ENCODE results near the gene RGS9BP.
"Not testable (repeated sequence)": the region's sequence is repeated elsewhere in the genome, so short reads cannot be mapped to it uniquely, and the experiment has no call there.

RGS9BP gene

DNA sequence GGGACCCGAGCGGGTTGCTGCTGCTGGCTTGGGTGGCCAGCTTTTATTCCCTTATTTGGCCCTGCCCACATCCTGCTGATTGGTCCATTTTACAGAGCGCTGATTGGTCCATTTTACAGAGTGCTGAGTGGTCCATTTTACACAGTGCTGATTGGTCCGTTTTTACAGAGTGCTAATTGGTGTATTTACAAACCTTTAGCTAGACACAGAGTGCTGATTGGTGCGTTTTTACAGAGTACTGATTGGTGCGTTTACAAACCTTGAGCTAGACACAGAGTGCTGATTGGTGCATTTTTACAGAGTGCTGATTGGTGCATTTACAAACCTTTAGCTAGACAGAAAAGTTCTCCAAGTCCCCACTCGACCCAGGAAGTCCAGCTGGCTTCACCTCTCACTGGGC, 24.5 kb downstream of the RGS9BP start:
- DNase-seq: not testable (repeated sequence)

DNA sequence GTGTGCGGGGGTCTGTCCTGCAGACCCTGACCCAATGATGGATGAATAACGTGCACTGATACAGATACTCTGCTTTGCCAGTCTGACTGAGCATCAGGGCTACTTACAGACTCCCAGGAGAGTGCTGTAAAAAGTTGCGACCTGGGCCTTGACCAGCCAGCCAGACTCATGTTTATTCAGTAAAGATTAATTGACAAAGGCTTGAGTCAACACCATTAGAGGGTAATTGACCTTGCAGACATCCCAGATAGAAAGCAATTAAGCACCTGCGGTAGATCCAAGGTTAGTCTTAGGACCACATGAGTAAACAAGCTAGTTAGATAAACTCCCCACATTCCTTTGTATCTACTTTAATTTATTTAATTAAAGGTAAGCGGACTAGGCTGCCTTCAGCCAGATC, 26.4 kb downstream of the RGS9BP start:
- DNase-seq: no peak

DNA sequence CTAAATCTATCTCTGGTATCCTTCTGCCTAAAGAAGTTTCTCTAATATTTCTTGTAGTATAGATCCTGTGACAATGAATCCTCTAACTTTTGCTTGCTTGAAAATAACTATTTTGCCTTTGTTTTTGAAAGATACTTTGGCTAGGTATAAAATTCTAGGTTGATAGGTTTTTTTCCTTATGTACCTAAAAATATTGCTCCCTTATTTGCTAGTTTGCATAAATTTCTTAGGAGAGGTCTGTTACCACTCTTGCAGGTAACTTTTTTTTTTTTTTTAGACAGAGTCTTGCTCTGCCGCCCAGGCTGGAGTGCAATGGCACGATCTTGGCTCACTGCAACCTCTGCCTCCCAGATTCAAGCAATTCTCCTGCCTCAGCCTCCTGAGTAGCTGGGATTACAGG, 28.4 kb downstream of the RGS9BP start:
- not testable (repeated sequence) for DNase-seq

DNA sequence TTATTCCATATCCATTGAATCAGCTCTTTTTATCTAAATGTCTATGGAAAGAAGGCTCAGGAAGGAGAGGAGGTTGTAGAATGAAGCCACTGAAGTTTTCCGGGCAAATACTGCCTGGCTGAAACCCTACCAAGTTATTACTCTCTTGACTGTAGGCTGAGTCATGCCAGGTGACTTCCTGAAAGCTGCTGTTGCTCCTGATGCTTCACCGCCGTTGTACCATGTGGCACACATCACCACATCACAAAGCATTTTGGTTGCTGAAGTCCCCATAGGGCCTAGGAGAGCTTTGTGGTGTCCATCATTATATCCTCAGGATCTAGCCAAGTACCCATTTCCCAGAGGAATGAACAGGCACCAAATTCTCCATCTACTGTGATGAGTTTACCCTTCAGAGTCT, 32.8 kb downstream of the RGS9BP start:
- no peak for DNase-seq

DNA sequence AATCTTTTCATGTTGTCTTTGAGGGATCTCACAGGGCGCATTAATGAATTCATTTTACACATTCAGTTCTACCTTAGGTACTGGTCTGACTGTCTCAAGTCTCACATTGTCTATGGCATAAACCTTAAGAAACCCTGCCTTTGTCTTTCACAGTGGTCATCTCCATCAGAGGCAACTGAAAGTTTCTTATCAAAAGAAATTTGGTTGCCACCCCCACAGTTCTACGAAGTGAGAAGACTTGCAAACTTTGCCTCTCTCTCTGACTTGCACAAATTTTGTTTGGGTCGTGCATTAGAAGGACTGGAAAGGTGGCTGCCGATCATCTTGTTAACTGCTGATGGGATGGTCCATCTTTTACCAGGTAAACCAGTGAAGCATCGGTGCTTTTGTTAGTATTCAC, 33.4 kb downstream of the RGS9BP start:
- DNase-seq: no peak

DNA sequence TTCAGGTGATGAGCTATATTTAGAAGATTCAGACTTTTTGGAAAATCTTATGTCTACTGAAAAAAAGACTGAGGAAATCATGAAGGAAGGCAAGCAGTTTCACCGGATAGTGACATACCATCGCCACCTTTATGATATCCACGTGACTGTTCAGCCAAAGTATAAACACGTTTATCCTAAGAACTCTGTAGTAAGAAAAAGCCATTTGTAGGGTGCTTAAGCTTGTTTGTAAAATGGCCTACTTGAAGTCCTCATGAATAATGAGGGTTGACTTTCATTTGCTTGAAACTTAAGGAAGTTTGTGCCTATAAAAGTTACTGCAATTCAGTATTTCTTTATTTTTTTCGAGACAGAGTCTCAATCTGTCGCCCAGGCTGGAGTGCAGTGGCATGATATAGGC, 36.1 kb downstream of the RGS9BP start:
- no peak for DNase-seq

DNA sequence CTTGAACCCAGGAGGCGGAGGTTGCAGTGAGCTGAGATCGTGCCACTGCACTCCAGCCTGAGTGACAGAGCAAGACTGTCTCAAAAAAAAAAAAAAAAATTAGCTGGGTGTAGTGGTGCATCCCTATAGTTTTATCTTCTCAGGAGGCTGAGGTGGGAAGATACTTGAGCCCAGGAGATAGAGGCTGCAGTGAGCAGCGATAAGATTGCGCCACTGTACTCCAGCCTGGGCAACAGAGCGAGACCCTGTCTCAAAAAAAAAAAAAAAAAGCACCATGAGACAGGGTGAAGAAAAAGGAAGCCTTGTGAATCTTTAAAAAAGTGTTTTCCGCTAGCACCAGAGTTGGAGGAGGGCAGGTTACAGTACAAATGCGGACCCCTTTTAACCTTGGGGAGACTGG, 40.6 kb downstream of the RGS9BP start:
- not testable (repeated sequence) for DNase-seq

DNA sequence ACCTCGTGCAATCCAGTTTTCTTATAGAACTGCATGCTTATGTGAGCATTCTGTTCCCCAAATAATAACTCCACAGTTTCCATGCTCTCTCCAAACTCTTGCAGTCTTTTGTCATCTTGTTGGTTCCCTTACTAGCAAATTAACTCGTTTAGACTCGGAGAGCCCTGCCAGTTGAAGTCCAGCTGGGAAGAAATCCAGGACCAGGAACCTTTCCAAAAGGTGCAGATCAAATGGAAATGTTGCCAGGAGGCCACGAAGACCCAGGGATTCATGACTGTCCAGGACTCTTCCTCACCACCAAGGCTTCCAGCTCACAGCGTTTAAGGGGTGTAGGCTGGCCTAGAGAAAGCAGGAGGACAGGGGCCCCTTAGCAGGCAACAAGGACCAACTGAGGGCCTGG, 41.8 kb downstream of the RGS9BP start:
- no peak for DNase-seq

DNA sequence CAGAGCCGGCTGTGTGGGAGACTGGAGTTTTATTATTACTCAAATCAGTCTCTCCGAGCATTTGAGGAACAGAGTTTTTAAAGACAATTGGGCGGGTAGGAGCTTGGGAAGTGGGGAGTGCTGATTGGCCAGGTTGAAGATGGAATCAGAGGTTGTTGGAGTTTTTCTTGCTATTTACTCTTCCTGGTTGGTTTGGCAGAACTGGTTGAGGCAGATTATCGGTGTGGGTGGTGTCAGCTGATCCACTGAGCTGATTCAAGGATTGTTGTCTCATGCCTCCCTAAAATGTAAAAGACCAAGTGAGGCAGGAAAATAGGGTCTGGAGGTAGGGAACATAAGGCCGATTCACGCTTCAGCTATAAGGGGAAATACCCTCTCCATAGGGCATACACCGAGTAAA, 42.6 kb downstream of the RGS9BP start:
- DNase-seq: no peak

DNA sequence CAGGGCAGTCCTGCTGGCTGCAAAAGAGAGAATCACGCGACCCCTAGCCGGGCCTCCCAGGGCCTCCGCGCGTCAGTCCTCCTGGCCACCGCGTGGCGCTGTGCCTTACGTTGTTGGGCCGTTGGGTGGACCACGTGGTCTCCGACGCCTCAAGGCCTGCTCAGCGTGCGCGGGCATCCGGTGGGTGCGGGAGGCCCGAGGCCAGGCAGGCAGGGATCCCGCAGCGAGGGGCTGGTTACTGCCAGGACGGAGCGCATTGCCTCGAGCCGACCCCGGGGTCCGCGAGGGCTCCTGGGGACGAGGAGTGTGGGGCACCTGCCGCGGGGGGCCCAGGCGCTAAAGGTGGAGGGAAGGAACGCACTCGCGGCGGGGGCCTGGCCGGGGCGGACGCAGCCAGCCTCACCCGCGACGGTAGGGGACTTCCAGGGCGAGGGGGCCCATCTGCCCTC, 44.0 kb downstream of the RGS9BP start, which contains the start of gene TDRD12:
TDRD12 (plus strand) TSS at position 157 of the 449 bp plus-strand sequence. CDS start 306 bp downstream, outside the sequence.
- no peak for DNase-seq

DNA sequence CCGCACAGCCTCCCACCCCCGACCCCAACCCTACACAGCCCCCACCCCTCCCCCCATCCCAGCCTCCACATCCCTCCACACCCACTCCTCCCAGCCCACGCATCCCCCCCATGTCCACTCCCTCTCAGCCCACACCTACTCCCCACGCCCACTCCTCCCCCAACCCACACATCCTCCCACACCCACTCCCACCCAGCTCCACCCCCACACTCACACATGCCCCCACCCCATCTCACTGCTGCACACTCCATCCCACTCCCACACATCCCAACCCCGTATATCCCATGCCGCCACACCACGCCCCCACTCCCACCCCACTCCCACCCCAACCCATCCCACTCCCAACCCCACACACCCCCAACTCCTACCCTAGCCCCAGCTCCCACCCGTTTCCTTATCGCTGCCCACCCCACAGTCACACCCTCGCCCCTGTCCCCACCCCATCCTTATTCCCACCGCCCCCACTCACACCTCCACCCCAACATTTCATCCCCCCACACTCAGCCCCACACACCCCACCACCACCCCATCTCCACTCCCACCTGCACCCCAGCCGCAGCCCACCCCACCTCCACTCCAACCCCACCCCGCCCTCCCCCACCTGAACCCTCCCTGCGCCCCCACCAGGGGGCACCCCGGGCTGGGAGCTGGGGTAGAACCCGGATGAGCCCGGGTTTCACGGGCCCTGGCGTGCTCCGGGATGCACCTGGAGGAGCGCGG, 44.7 kb downstream of the RGS9BP start:
- no peak for DNase-seq

DNA sequence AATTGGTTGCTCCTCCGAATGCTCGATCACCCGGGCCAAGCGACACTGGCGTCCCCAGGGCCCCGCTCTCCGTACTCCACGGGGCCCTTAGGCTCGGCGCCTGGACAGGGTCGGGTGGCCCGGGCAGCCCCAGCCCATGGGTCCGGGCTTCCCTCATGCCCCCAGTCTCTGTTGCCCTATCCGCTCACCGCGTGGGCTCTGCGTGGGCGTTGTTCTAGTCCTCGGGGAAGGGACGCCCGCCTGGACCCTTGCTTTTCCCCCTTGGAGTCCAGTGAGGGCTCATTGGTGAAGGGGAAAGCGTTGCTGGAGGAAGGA, 45.2 kb downstream of the RGS9BP start:
- no peak for DNase-seq

Measured in NCI-H446 treated with DMSO at 0.1 percent for 48 hours (cell line).